ENCODE data around the gene PEPD.

The PEPD gene

DNA sequence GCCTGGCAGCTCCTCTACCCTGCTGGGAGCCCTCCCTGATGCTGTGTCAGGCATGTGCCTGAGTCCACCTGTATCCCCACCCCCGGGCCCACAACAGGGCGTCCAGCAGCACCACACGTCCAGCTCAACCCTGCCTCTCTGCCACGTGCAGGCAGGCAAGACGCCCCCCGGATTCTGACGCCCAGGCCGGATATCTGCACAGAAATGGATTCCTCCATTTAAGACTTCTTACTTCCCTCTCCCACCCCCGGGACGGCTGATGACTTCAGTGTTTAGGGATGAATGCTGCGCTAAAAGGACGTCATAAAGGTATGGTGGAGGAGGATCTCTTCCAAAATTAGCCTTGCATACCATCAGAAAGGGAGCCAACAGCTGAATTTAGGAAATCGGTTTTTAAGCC, 10.2 kb downstream of the PEPD start:
- no peak for DNase-seq (ENCODE audit: low read depth)

DNA sequence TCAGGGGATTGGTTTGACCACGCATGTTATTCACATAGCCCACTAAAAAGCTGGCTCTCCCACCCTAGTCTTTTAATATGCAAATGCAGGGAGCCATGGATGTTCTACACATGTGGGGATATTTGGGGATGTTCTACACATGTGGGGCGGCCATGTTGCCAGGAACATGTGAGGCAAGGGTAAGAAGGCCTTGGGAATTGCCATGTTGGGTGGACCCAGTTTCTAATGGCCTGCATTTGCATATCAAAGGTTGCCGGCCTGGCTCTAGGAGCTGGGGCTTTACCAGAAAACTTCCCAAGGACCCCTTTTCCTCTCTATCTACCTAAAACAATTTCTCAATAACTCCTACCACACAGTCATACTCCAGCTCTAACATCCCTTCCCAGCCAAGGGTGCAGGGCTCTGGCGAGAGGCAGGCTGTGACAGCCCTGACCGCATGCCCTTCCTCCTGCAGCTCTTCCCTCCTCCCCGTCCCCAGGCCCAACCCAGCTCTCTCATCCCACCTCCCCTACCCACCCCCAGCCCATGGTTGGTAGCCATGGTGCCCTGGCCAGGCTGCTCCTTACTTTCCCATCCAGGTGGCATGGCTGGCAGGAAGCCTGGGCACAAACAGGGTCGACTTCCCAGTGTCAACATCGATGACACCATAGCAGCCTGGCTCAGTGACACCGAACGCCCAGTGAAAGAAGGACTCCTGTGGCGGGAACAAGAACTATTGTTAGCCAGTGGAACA, 11.0 kb downstream of the PEPD start:
- DNase-seq (ENCODE audit: low read depth) = no peak

DNA sequence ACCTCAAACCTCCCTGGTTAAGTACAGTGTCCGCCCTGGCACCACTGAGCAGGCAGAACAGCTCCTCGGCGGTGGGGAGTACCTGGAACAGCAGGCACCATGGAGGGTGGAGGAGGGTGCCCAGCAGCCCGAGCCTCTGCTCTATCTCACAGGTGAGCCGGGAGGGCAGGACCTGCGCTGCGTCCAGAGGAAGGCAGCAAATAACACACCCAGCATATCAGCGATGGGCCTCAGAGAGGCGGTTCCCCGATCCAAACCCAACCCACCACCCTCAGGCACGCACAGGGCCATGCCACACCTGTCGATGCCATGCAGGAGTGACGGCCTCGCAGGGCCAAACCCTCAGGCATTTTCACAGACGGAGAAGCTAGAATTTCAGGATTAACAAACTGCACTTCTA, 11.8 kb downstream of the PEPD start:
- no peak for DNase-seq (ENCODE audit: low read depth)

DNA sequence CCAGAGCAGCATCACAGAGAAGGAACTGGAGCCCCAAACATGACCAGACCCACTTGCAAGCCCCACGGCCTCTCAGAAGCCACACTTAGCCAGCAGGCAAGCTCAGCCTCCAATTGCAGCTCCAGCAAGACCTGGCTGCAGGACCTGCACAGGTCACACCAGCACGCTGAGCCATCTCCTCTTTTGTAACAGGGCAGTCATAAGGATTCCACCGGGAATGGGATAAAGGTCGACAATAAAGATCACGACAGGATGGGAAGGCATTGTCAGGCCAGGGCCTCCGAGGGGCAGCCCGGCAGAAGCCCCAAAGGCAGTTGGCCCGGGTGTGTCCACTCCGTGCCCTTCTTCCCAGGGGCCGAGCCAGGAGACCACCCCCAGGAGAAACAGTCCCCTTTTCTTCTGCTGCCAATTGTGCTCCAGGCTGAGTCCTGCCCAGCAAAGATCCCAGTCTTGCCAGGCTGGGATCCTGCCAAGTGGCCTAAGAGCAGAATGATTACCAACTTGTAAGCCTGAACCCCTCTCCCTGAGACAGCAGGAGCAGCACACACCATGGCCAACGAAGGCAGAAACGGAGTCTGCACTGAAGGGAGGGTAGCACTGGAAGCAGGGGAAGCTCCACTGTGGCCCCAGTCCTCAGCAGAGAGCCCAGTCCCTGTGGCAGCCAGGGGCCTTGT, 12.5 kb downstream of the PEPD start:
- DNase-seq (ENCODE audit: low read depth) = no peak

DNA sequence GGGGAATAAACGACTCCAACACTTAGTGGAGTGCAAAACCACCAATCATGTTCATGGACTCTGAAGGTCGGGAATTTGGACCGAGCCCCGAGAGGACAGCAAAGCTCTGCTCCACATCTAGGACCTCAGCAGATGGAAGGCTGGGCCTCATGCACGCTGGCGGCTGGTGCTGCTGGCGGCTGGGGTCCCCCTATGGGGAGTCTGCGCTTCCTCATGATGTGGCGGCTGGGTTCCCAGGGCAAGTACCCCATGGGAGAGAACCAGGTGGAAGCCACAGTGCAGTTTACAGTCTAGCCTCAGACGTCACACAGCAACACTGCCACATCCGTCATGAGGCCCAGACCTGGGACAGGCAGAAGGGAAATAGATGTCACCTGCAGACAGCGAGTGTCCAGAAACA, 13.2 kb downstream of the PEPD start:
- DNase-seq (ENCODE audit: low read depth) = no peak

DNA sequence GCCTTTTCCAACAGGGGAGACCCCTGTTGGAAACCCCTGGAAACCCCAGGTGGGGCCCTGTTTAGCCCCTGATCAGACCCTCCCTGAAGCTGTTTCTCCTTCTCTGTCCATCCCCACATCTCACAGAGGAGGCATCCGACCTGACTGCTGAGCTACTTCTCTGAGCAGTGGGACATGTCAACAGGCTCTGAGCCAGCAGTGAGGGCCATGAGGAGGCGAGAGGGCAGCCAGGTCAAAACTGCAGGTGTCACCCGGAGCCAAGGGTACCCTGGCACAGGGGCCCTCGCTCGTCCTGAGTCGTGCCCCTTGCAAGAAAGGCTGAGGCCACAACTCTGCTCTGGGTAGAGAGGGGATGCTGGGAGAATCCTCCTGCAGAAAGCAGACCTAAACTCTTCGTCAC, 13.6 kb downstream of the PEPD start:
- DNase-seq (ENCODE audit: low read depth) = no peak

DNA sequence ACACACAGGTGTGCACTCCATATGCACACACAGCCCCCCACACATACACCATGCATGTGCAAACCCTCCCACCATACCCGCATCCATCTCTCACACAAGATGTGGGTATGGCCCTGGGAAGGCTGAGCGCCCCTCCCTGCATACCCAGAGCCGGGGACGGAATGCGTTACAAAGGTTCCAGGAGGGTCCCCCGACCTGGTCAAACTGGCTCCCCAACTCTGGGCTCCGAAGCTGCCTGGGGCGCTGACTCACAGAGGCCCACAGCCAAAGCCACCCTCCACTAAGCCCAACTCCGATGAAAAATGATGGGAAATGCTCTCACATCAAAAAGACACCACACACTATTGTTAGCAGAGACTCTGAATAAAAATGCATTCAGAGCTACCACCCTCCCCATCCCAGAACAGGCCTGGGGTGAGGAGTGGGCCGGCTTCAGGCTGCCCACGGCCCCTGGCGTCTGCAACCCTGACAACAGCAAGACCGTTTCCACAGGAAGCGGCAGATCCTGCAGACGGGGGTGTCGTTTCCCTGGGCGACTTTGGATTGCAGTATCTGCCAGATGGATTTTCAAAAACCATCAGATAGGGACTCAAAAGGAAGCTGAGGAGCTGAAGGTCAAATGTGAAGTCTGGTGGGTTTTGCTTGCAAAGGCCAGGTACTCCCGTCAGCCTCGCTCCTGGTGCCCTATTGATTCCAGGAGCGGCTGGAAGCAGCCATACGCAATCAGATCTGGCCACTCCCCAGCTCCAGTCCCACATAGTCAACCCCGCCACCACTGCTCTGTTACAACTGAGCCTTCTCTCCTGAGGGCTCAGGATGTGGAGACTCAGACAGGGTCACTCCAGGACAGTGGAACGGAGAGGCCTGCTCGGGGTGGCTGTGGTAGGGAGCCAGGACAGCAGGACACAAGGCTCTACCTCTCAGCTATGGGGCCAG, 14.3 kb downstream of the PEPD start:
- DNase-seq (ENCODE audit: low read depth) = no peak

DNA sequence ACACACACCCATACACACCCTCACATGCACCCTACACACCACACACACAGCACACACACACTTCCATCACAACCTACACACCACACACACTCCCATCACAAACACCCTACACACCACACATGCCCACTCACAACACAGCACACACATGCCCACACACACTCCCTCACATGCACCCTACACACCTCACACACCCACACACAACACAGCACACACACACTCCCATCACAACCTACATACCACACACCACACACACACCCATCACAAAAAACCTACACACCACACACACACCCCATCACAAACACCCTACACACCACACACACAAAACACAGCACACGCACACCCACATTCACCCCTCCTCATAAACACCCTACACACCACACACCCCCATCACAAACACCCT, 15.1 kb downstream of the PEPD start:
- no peak for DNase-seq (ENCODE audit: low read depth)

DNA sequence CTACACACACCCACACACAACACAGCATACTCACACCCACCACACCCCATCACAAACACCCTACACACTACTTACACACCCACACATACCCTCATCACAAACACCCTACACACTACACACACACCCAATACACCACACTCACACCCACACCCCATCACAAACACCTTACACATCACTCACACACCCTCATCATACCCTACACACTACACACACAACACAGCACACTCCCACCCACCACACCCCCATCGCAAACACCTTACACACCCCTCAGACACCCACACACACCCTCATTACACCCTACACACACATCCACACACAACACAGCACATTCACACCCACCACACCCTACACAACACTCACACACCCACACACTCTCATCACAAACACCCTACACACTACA, 15.8 kb downstream of the PEPD start:
- DNase-seq (ENCODE audit: low read depth) = no peak

DNA sequence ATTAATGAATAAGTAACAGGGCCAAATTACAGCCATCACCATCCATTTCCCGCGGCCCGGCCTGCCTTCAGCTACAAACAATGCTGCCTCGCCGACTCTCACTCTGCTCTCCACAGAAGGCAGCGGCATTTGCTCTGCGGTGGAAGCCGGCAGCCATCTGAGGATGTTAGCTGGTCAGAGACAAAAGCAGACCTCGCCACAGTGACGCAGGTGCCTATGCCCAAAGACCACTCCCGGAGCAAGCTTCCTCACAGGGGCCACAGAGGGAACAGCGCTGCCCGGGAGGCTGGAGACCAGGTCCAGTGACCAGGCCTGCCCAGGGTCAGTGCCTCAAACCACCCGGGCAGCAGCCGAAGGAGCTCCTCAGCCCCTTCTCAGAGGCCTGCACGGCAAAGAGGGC, 16.4 kb downstream of the PEPD start:
- DNase-seq (ENCODE audit: low read depth) = no peak

DNA sequence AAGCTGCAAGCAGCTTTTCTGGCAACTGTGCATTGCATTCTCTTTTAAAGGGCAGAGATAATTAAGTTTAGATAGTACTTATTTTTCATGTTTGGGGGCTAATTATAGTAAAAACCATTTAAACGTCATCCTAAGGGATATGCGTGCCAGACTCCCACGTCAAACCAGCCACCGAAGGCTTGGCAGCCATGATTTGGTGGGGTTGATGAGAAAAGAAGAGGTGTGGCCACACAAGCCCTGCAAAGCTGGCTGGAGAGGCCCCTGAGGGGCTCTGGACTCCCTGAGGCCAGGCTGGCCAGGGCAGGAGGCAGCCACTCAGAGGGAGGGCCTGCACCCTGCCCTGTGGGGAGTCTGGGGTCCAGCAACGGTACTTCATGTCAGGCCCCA, 17.5 kb downstream of the PEPD start:
- no peak for DNase-seq (ENCODE audit: low read depth)

DNA sequence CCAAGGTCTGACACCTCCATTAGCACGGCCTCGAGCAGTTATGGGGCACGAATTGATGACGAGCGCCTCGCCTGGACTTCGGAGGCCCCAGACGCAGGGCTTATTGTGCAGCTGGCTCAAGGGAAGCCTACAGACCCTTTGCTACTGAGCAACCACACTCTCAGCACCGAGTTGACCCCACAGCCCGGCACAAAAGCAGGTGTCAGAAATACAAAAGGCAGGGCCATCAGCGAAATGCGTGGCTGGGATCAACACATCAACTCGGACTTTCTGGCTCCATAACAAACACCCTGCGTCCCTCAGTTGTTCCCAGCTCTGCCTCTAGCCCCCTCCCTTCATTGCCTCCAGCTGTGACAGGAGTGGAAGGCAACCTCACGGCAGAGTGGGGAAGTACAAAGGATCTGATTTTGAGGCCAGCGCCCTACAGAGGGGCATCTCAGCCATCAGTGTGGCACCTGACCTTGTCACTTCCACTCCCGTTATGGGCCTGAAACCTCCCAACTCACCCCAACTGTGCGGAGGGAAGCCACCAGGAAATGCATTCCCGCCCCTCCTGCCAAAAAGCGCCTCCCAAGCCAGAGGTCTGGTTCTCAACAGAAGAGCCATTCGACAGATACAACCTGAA, 18.0 kb downstream of the PEPD start:
- DNase-seq (ENCODE audit: low read depth) = no peak

DNA sequence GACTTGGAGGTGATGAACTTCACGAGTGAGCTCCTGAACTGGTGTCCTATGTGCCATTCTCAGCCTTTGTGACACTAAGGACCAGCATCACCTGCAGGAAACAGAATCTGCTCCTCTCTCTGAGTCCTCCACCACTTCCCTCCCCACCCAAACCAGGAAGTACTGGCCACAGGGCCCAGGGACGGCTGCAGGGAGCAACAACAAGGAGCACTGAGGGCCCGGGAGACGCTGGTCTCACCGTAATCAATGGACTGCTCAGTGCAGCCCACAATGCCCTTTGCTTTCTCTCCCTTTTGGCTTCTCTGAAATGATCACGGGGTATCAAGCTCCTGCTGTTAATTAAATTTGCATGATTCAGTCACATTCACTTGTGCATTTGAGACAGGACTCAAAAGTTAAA, 18.6 kb downstream of the PEPD start:
- DNase-seq (ENCODE audit: low read depth) = no peak

DNA sequence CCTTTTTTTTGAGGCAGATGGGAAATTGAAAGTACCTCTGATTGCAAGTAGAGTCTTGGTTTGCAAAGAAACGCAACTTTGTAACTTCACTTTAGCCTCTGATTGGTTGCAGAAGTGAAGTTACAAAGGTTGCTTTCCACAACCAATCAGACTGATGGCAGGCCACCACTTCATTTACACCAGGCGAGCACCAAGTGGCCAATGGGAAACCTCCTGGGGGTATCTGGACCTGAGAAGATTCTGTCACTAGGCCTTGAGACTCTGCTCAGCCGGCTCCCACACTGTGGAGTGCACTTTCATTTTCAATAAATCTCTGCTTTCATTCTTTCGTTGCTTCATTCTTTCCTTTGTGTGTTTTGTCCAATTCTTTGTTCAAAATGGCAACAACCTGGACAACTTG, 19.1 kb downstream of the PEPD start:
- DNase-seq (ENCODE audit: low read depth) = no peak

DNA sequence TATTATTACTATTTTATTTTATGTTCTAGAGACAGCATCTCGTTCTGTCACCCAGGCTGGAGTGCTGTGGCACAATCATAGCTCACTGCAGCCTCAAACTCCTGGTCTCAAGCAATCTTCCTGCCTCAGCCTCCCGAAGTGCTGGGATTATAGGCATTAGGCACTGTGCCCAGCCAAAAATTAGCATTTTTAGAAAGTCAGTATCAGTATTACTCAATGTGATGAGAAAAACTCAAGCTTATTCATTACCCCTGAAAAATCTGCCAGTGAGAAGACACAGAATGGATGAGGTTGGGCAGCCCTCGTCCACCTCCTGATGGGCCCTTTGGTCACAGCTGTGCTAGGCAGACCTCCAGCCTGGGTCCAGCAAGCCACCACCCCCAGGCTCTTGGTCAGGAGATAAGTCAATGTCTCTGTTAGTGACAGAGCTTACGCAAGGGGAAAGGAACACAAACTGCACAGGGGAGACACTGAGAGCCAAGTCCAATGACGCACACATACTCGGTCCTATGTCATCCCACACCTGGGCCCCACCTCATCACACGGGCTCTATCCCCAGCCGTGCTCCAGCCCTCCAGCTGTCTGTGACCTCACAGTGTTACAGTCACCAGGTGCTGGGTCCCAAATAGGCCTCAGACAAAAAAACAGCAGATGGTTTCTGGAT, 19.8 kb downstream of the PEPD start:
- DNase-seq (ENCODE audit: low read depth) = no peak

DNA sequence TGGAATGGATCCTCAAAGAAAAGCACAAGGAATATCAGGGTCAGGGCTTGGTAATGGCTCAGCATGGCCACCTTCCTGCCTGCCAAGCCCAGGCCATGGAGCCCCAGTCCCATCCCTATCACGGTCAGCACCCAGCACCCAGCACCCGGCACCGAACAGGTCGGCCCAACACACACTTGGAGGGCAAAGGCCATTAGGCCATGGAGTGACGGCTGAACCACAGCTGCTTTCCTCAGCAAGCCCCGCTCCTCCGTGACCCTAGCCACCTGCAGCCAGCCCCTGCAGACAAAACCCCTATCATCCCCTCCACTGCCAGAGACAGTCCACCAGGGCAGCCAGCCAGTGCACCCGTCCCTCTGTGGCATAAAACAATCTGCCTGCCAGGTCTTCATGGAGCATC, 20.6 kb downstream of the PEPD start:
- no peak for DNase-seq (ENCODE audit: low read depth)

DNA sequence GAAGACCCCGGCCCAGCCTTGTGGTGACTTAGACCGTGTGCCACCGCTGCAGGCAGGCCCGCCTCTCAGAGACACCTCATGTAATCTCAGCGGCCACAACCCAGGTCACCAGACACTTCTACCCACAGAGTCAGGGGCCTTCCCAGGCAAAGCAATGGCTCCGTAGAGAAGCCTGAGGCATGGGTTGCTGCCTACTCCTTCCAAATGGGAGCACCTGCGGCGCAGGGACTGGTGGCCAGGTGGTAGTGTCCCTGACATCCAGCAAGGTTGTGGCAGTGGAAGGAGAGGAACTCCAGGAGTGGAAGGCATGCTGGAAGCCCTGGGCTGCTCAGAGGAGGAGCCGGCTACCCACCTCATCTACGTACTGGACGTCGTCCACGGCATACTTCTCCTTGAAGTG, 21.0 kb downstream of the PEPD start:
- no peak for DNase-seq (ENCODE audit: low read depth)

DNA sequence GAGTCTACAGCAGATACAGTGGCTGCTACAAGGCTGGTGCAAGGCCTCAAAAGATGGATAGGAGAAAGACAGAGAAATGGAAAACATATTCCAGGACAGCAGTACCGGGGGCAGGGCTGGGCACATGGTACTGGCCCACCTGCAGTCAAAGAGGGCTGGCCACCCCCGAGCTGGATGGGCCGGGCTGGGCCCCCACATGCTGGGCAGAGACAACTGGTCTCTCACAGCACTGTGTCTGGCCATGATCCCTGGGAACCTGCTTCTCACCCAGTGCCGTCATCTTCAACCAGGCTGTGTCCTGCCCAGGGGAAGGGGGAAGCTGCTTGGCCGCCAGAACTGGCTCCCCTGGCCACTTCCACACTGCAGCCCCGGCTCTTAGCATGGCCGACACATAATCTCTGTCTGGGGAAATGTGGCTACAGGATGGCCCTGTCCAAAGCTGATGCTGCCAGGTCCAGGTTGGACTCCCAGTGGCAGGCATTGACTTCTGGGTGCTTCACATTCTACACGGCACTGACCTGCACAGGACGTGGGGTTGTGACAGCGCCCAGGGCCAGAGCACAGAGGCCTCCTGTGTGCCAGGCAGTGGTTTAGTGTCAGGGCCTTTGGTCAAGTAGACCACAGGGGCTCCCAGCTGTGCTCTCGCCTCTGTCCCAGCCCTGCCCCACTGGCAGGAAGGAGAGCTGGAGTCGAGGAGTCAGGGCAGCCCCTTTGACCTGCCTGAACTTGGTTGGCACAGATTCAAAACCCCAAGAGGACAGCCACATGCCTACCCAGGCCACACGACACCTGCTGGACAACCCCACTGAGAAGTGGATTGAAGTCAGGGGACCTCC, 21.7 kb downstream of the PEPD start:
- no peak for DNase-seq (ENCODE audit: low read depth)

DNA sequence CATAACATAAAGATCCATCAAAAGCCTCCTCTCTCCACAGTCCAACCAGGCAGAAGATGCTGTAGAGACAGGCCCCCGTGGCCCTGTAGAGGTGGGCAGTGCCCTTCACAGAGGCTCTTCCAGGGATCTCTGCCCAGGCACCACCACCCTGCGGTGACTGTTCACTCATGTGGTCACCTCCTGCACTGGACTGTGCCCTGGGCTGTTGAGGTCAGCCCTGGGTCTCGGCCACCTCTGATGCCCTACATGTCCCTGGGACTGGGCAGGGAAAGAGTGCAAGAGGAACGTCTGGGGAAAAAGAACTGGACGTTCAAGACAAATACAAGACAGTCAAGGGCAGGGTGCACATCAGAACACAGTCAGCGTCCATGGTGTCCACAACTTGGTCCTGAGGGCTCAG, 22.3 kb downstream of the PEPD start:
- no peak for DNase-seq (ENCODE audit: low read depth)

DNA sequence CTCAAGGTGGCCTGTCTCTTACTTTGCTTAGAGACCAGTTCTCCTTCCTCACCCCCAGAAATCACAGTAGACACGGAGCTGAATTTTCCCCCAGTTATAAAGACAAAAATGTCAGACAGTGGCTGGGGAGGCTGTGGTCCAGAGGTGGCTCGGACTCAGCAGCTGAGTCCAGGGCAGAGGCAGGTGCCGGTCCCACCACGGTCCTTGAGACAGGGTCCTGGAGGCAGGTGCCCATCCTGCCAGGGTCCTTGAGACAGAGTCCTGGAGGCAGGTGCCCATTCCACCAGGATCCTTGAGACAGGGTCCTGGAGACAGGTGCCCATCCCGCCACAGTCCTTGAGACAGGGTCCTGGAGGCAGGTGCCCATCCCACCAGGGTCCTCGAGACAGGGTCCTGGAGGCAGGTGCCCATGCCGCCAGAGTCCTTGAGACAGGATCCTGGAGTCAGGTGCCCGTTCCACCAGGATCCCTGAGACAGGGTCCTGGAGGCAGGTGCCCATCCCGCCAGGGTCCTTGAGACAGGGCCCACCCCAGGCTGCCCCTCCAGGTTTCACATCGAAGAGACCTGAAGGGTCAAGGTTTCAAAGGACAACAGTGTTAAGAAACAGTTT, 23.1 kb downstream of the PEPD start:
- DNase-seq (ENCODE audit: low read depth) = no peak

DNA sequence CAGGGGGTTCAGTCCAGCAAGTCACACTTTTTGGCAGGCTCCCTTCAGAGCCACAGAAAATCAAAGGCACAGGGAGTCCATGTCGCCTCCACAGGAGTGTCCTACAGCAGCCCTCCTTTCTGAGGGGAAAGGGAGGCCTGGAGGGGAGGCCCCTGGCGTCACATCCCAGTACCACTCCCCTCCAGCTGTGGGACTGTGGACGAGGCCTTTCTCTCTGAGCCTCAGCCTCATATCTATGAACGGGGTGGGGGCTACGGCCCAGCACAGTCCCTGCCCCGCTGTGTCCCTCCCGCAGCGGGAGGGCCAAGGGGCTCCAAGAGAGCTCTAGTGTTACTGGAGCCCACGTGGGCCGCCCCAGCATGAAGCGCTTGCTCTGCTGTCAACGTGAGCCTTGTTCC, 23.8 kb downstream of the PEPD start:
- DNase-seq (ENCODE audit: low read depth) = no peak
